ENCODE measurements around the gene ARHGAP24. TPM values are rescaled to one million over a fixed set of nuclear protein-coding genes. Genes with fewer than 3 reads are reported as not detected.

The ARHGAP24 gene
- total and polyA plus RNA-seq, 10 of the 15 experiments (the other 5 are each of a cell fraction or from before 2014, with no cell fraction given) = 0.10 to 4.2 (median 0.52) TPM

DNA sequence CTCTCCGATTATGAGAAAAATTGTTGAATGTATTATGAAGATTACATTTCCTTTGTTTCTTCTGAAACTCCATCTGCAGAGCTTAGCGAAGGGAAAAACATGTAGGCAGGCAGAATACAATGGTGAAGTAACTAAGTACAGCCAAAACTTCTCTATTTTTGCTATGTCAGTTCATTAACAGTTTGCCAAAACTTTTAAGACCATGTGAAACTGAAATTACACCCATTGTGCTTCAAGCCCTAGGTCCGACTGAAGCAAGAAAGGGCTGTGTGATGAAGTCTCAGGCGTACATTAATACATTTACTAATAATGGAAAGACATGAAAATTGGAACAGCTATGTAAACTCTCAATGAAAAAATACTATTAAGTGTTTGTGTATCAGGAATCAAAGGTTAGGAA, 486.9 kb downstream of the ARHGAP24 start:
- Histone ChIP-seq H4K20me1 (ENCODE audit: control insufficient read depth, insufficient read depth) (no peaks in the 10 kb centered on the region), H3K9ac (ENCODE audit: control insufficient read depth, insufficient read depth, low read length) (no peak overlapping the region), H3K4me3 (no peak overlapping the region), H3K79me2 (ENCODE audit: control insufficient read depth, insufficient read depth, low read length) (no peaks in the 10 kb centered on the region), H3K36me3 (ENCODE audit: control insufficient read depth in 2 of 2, insufficient read depth in 2 of 2, low read length in 1 of 2) (no peaks in the 10 kb centered on the region), H3K9me3 (replicated peaks; ENCODE audit: control insufficient read depth, insufficient read depth, low read length) (no peaks in the 10 kb centered on the region), H3K27ac (ENCODE audit: control insufficient read depth, insufficient read depth) (no peak overlapping the region), H2AFZ (ENCODE audit: control insufficient read depth, low read depth, low read length) (no peak overlapping the region), H3K27me3 (replicated peaks in 1 of 2; ENCODE audit: control insufficient read depth in 2 of 2, insufficient read depth in 2 of 2, low read length in 1 of 2) (no peaks in the 10 kb centered on the region), H3K4me2 (ENCODE audit: control insufficient read depth, insufficient read depth) (no peak overlapping the region), H3K4me1 (ENCODE audit: control insufficient read depth, insufficient read depth, low read length) (no peaks in the 10 kb centered on the region)
- 38% methylated on average over 4 of the region's 4 CpGs for WGBS (ENCODE audit: insufficient coverage, insufficient replicate concordance, low lambda C conversion rate, missing lambda C conversion rate)
- ChIA-PET CTCF (interaction anchor here (1.0 to 1.4 kb wide), 2 partner anchors 83 to 888 kb away, joined by 4 read pairs; no protein-coding TSS in a partner anchor), RAD21 (ENCODE audit: unreplicated experiment) (no interaction called here), POLR2A (no interaction called here), SMC1A (ENCODE audit: uncharacterized antibody, unreplicated experiment) (no interaction called here)
- DNase-seq (ENCODE audit: low read depth, low spot score) (no peak), FAIRE-seq (no peak), ATAC-seq (no peak)
- in situ Hi-C loops (cut with MboI) (no loop called here), intact Hi-C loops (cut with micrococcal nuclease; ENCODE audit: unreplicated experiment) (loop anchor here (10.0 kb wide), 1 partner anchor 547 kb away; no protein-coding TSS in a partner anchor)
- TF ChIP-seq, protein P1, sequence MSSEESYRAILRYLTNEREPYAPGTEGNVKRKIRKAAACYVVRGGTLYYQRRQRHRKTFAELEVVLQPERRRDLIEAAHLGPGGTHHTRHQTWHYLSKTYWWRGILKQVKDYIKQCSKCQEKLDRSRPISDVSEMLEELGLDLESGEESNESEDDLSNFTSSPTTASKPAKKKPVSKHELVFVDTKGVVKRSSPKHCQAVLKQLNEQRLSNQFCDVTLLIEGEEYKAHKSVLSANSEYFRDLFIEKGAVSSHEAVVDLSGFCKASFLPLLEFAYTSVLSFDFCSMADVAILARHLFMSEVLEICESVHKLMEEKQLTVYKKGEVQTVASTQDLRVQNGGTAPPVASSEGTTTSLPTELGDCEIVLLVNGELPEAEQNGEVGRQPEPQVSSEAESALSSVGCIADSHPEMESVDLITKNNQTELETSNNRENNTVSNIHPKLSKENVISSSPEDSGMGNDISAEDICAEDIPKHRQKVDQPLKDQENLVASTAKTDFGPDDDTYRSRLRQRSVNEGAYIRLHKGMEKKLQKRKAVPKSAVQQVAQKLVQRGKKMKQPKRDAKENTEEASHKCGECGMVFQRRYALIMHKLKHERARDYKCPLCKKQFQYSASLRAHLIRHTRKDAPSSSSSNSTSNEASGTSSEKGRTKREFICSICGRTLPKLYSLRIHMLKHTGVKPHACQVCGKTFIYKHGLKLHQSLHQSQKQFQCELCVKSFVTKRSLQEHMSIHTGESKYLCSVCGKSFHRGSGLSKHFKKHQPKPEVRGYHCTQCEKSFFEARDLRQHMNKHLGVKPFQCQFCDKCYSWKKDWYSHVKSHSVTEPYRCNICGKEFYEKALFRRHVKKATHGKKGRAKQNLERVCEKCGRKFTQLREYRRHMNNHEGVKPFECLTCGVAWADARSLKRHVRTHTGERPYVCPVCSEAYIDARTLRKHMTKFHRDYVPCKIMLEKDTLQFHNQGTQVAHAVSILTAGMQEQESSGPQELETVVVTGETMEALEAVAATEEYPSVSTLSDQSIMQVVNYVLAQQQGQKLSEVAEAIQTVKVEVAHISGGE (CRISPR knock-in tag; IDR thresholded peaks at IDR 0.05) = no peak
- BruUV-seq (replicated peaks) = no TSS peak

DNA sequence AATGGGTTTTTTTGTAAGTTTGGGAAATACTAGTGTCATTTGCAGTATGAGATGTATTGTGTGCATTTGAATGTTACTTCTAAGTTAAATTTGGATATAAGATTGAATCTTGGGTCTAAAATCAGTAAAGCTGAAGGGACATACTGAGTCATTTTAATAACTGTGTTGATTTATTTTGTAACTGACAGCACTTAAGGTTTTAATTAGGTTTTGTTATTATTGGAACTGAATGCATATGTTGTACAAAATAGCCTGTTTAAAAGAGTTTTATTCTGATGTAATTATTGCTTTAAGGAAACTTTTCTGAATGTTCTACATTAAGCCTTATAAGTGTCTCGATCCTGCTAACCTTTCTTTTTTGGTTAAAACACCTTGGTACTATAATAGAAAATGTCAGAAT, 488.3 kb downstream of the ARHGAP24 start:
- no peak for FAIRE-seq
- CTCF ChIA-PET = interaction anchor here (0.9 to 1.0 kb wide), 2 partner anchors 165 to 166 kb away, joined by 3 read pairs; no protein-coding TSS in a partner anchor
- no peaks in the 10 kb centered on the region for H4K20me1 ChIP-seq (ENCODE audit: control insufficient read depth, insufficient read depth)
- intact Hi-C loops (cut with micrococcal nuclease; ENCODE audit: unreplicated experiment) = loop anchor here (10.0 kb wide), 1 partner anchor 548 kb away; no protein-coding TSS in a partner anchor
- H3K4me1 ChIP-seq (ENCODE audit: control insufficient read depth, insufficient read depth, low read length) = no peaks in the 10 kb centered on the region
- RAD21 ChIA-PET (ENCODE audit: unreplicated experiment) = no interaction called here
- H3K79me2 ChIP-seq (ENCODE audit: control insufficient read depth, insufficient read depth, low read length) = no peaks in the 10 kb centered on the region
- no peak overlapping the region for H3K27ac ChIP-seq (ENCODE audit: control insufficient read depth, insufficient read depth)
- H3K4me2 ChIP-seq (ENCODE audit: control insufficient read depth, insufficient read depth) = no peak overlapping the region
- no TSS peak for BruUV-seq (replicated peaks)
- no peak overlapping the region for H2AFZ ChIP-seq (ENCODE audit: control insufficient read depth, low read depth, low read length)
- no peaks in the 10 kb centered on the region for H3K36me3 ChIP-seq (ENCODE audit: control insufficient read depth in 2 of 2, insufficient read depth in 2 of 2, low read length in 1 of 2)
- H3K9me3 ChIP-seq (replicated peaks; ENCODE audit: control insufficient read depth, insufficient read depth, low read length) = no peaks in the 10 kb centered on the region
- WGBS (ENCODE audit: insufficient coverage, insufficient replicate concordance, low lambda C conversion rate, missing lambda C conversion rate) = 0% methylated on average over 1 of the region's 1 CpG
- ATAC-seq = no peak
- no peak for DNase-seq (ENCODE audit: low read depth, low spot score)
- TF ChIP-seq, protein P2, sequence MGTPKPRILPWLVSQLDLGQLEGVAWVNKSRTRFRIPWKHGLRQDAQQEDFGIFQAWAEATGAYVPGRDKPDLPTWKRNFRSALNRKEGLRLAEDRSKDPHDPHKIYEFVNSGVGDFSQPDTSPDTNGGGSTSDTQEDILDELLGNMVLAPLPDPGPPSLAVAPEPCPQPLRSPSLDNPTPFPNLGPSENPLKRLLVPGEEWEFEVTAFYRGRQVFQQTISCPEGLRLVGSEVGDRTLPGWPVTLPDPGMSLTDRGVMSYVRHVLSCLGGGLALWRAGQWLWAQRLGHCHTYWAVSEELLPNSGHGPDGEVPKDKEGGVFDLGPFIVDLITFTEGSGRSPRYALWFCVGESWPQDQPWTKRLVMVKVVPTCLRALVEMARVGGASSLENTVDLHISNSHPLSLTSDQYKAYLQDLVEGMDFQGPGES (IDR thresholded peaks at IDR 0.05) = no peak
- TF ChIP-seq MTA2 (IDR thresholded peaks at IDR 0.05; ENCODE audit: low read depth) = no peak
- no peak for TF ChIP-seq RB1 (IDR thresholded peaks at IDR 0.05; ENCODE audit: borderline replicate concordance)
- TF ChIP-seq IKZF1 (conservative IDR thresholded peaks at IDR 0.05) = no peak
- no peak for TF ChIP-seq MYB (IDR thresholded peaks at IDR 0.05; ENCODE audit: borderline replicate concordance, low read depth, low read length)
- no peaks in the 10 kb centered on the region for H3K27me3 ChIP-seq (replicated peaks in 1 of 2; ENCODE audit: control insufficient read depth in 2 of 2, insufficient read depth in 2 of 2, low read length in 1 of 2)
- no peak overlapping the region for H3K4me3 ChIP-seq
- POLR2A ChIA-PET = no interaction called here
- H3K9ac ChIP-seq (ENCODE audit: control insufficient read depth, insufficient read depth, low read length) = no peak overlapping the region
- in situ Hi-C loops (cut with MboI) = no loop called here
- SMC1A ChIA-PET (ENCODE audit: uncharacterized antibody, unreplicated experiment) = no interaction called here
